Measurements from ENCODE around the gene TXLNA.
"Not testable (repeated sequence)": the region's sequence is repeated elsewhere in the genome, so short reads cannot be mapped to it uniquely, and the experiment has no call there.

Gene TXLNA

GRCh38 chr1:32142446-32143301 lies 36.8 kb upstream of the TXLNA start:
- H3K4me1 ChIP-seq (ENCODE audit: insufficient read depth, low read length, poor library complexity, severe bottlenecking): peaks cover 12% of the 10 kb centered on the region
- H3F3A ChIP-seq (ENCODE audit: low read depth): no peaks in the 10 kb centered on the region
- H3K27me3 ChIP-seq (ENCODE audit: insufficient read depth, low read length, poor library complexity, severe bottlenecking): no peaks in the 10 kb centered on the region
- H3K4me2 ChIP-seq (ENCODE audit: low read depth, low read length, poor library complexity, severe bottlenecking): no peak overlapping the region
- no peaks in the 10 kb centered on the region for H3K36me3 ChIP-seq (ENCODE audit: insufficient read depth, low read length)
- TF ChIP-seq EZH2phosphoT487 (IDR thresholded peaks at IDR 0.05; ENCODE audit: borderline replicate concordance) (no peak), CTCF (conservative IDR thresholded peaks at IDR 0.05; ENCODE audit: low read length) (no peak)
- no peak overlapping the region for H3K9ac ChIP-seq (ENCODE audit: low read depth, low read length, poor library complexity, severe bottlenecking)
- H2AFZ ChIP-seq (ENCODE audit: low read length): no peak overlapping the region
- H3K9me2 ChIP-seq (replicated peaks; ENCODE audit: low read depth, low read length): no peaks in the 10 kb centered on the region
- no peak overlapping the region for H3K4me3 ChIP-seq (ENCODE audit: low read length, poor library complexity, severe bottlenecking)
- no peaks in the 10 kb centered on the region for H3K9me3 ChIP-seq (ENCODE audit: insufficient read depth, low read depth, low read length)
- H3K79me2 ChIP-seq (ENCODE audit: insufficient read depth, low read length): peaks cover 79% of the 10 kb centered on the region
- H4K20me1 ChIP-seq (ENCODE audit: insufficient read depth, low read length, poor library complexity, severe bottlenecking): peaks cover 23% of the 10 kb centered on the region

GRCh38 chr1:32143302-32143695 lies 36.2 kb upstream of the TXLNA start:
- not testable (repeated sequence) for H3K9me3 ChIP-seq (ENCODE audit: insufficient read depth, low read depth, low read length); H3K9me2 ChIP-seq (replicated peaks; ENCODE audit: low read depth, low read length); H2AFZ ChIP-seq (ENCODE audit: low read length); H3K36me3 ChIP-seq (ENCODE audit: insufficient read depth, low read length); H3K27me3 ChIP-seq (ENCODE audit: insufficient read depth, low read length, poor library complexity, severe bottlenecking); H3F3A ChIP-seq (ENCODE audit: low read depth); H3K9ac ChIP-seq (ENCODE audit: low read depth, low read length, poor library complexity, severe bottlenecking); H3K4me3 ChIP-seq (ENCODE audit: low read length, poor library complexity, severe bottlenecking); H3K4me2 ChIP-seq (ENCODE audit: low read depth, low read length, poor library complexity, severe bottlenecking)
- H4K20me1 ChIP-seq (ENCODE audit: insufficient read depth, low read length, poor library complexity, severe bottlenecking): peaks cover 23% of the 10 kb centered on the region
- H3K79me2 ChIP-seq (ENCODE audit: insufficient read depth, low read length): peaks cover 83% of the 10 kb centered on the region
- H3K4me1 ChIP-seq (ENCODE audit: insufficient read depth, low read length, poor library complexity, severe bottlenecking): peaks cover 12% of the 10 kb centered on the region

GRCh38 chr1:32144033-32144432 lies 35.4 kb upstream of the TXLNA start:
- no peak for TF ChIP-seq EZH2phosphoT487 (IDR thresholded peaks at IDR 0.05; ENCODE audit: borderline replicate concordance)
- no peak for TF ChIP-seq CTCF (conservative IDR thresholded peaks at IDR 0.05; ENCODE audit: low read length)
- Histone ChIP-seq H3K9ac (ENCODE audit: low read depth, low read length, poor library complexity, severe bottlenecking) (no peak overlapping the region), H3K4me3 (ENCODE audit: low read length, poor library complexity, severe bottlenecking) (no peak overlapping the region), H3K27me3 (ENCODE audit: insufficient read depth, low read length, poor library complexity, severe bottlenecking) (no peaks in the 10 kb centered on the region), H3K36me3 (ENCODE audit: insufficient read depth, low read length) (peaks cover 4% of the 10 kb centered on the region; the same call in 1 of the 2 replicates), H4K20me1 (ENCODE audit: insufficient read depth, low read length, poor library complexity, severe bottlenecking) (peaks cover 17% of the 10 kb centered on the region), H2AFZ (ENCODE audit: low read length) (no peak overlapping the region), H3K4me1 (ENCODE audit: insufficient read depth, low read length, poor library complexity, severe bottlenecking) (peaks cover 5% of the 10 kb centered on the region), H3K4me2 (ENCODE audit: low read depth, low read length, poor library complexity, severe bottlenecking) (no peak overlapping the region), H3K79me2 (ENCODE audit: insufficient read depth, low read length) (peaks cover 86% of the 10 kb centered on the region), H3K9me3 (ENCODE audit: insufficient read depth, low read depth, low read length) (no peaks in the 10 kb centered on the region), H3F3A (ENCODE audit: low read depth) (no peaks in the 10 kb centered on the region), H3K9me2 (replicated peaks; ENCODE audit: low read depth, low read length) (no peaks in the 10 kb centered on the region)

DNA sequence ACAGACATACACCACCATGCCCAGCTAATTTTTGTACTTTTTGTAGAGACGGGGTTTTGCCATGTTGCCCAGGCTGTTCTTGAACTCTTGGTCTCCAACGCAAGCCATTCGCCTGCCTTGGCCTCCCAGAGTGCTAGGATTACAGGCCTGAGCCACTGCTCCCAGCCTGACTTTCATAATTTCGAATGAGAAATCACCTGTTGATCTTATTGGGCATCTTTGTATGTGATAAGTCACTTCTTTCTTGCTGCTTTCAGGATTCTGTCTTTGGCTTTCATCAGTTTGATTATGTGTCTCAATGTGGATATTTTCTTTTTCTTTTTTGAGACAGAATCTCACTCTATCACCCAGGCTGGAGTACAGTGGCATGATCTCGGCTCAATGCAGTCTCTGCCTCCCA lies 31.7 kb upstream of the TXLNA start:
- H3F3A ChIP-seq (ENCODE audit: low read depth); H3K4me3 ChIP-seq (ENCODE audit: low read length, poor library complexity, severe bottlenecking); H4K20me1 ChIP-seq (ENCODE audit: insufficient read depth, low read length, poor library complexity, severe bottlenecking); H3K4me1 ChIP-seq (ENCODE audit: insufficient read depth, low read length, poor library complexity, severe bottlenecking); H3K9me2 ChIP-seq (replicated peaks; ENCODE audit: low read depth, low read length); H3K36me3 ChIP-seq (ENCODE audit: insufficient read depth, low read length); H3K9me3 ChIP-seq (ENCODE audit: insufficient read depth, low read depth, low read length); H3K9ac ChIP-seq (ENCODE audit: low read depth, low read length, poor library complexity, severe bottlenecking); H3K4me2 ChIP-seq (ENCODE audit: low read depth, low read length, poor library complexity, severe bottlenecking); H2AFZ ChIP-seq (ENCODE audit: low read length); H3K27me3 ChIP-seq (ENCODE audit: insufficient read depth, low read length, poor library complexity, severe bottlenecking): not testable (repeated sequence)
- H3K79me2 ChIP-seq (ENCODE audit: insufficient read depth, low read length): peaks cover 83% of the 10 kb centered on the region
